MM.1S (cell line): ENCODE data around the gene FOXJ3.

Source experiments
- DNase-seq: peaks from one replicate; pipeline ENCODE4 v3.0.0-alpha.2; 2015
- H2AFZ ChIP-seq: fragments of 300-600 bp; sonication (generic); 2 replicates; pipeline ENCODE4 v1.6.0; 2016; ENCODE audit warnings: antibody characterized with exemption, low read length
- H3F3A ChIP-seq: fragments of 300-600 bp; sonication (generic); 2 replicates; pipeline ENCODE4 v1.6.1; 2016; ENCODE audit warnings: mild to moderate bottlenecking, antibody characterized with exemption, low read length, moderate library complexity, mixed read lengths; ENCODE audit not compliant: insufficient read depth
- H3K27ac ChIP-seq: fragments of 300-600 bp; sonication (generic); 2 replicates; pipeline ENCODE4 v1.5.1; 2016; ENCODE audit warnings: mild to moderate bottlenecking, low read length
- H3K27me3 ChIP-seq: fragments of 300-600 bp; sonication (generic); replicated peaks from 2 replicates; pipeline ENCODE4 v1.6.0; 2016; ENCODE audit warnings: low read length; ENCODE audit not compliant: insufficient read depth
- H3K36me3 ChIP-seq: fragments of 300-600 bp; sonication (generic); replicated peaks from 2 replicates; pipeline ENCODE4 v1.6.1; 2016; ENCODE audit warnings: mild to moderate bottlenecking, low read length, mixed read lengths; ENCODE audit not compliant: insufficient read depth
- H3K4me1 ChIP-seq: fragments of 300-600 bp; sonication (generic); 2 replicates; pipeline ENCODE4 v1.6.1; 2016; ENCODE audit warnings: low read length, mixed read lengths
- H3K4me2 ChIP-seq: fragments of 300-600 bp; sonication (generic); 2 replicates; pipeline ENCODE4 v1.6.0; 2016; ENCODE audit warnings: low read depth, low read length
- H3K4me3 ChIP-seq: fragments of 300-600 bp; sonication (generic); 2 replicates; pipeline ENCODE4 v1.5.1; 2016; ENCODE audit warnings: low read length, mixed read lengths
- H3K79me2 ChIP-seq: fragments of 300-600 bp; sonication (generic); 2 replicates; pipeline ENCODE4 v1.6.1; 2016; ENCODE audit warnings: mixed run types, low read length, mixed read lengths
- H3K9ac ChIP-seq: fragments of 300-600 bp; sonication (generic); 2 replicates; pipeline ENCODE4 v1.6.1; 2016; ENCODE audit warnings: low read length, mixed read lengths
- H3K9me2 ChIP-seq: fragments of 300-600 bp; sonication (generic); replicated peaks from 2 replicates; pipeline ENCODE4 v1.6.1; 2016; ENCODE audit warnings: mild to moderate bottlenecking, low read length, mixed read lengths; ENCODE audit not compliant: insufficient read depth
- H3K9me3 ChIP-seq: fragments of 300-600 bp; sonication (generic); replicated peaks from 2 replicates; pipeline ENCODE4 v1.6.1; 2016; ENCODE audit warnings: mild to moderate bottlenecking, low read length, mixed read lengths; ENCODE audit not compliant: insufficient read depth
- H4K20me1 ChIP-seq: fragments of 300-600 bp; sonication (generic); 2 replicates; pipeline ENCODE4 v1.6.1; 2016; ENCODE audit warnings: mild to moderate bottlenecking, low read length, moderate library complexity, mixed read lengths; ENCODE audit not compliant: insufficient read depth
- EZH2 ChIP-seq: fragments of 300-600 bp; sonication (generic); optimal IDR thresholded peaks from 2 replicates; pipeline ENCODE3; 2017; ENCODE audit warnings: low read depth, mild to moderate bottlenecking, antibody characterized with exemption, low read length, mixed read lengths
- EZH2phosphoT487 ChIP-seq: fragments of 300-600 bp; sonication (generic); IDR thresholded peaks from 2 replicates; pipeline ENCODE4 v1.6.1; 2018; ENCODE audit warnings: antibody characterized with exemption, low read length
- TF ChIP-seq, protein P1 (sequence below): fragments of 300-600 bp; sonication (generic); IDR thresholded peaks from 2 replicates; pipeline ENCODE4 v1.5.1; 2016; ENCODE audit warnings: antibody characterized with exemption, low read length, mixed read lengths

FOXJ3 gene

DNA sequence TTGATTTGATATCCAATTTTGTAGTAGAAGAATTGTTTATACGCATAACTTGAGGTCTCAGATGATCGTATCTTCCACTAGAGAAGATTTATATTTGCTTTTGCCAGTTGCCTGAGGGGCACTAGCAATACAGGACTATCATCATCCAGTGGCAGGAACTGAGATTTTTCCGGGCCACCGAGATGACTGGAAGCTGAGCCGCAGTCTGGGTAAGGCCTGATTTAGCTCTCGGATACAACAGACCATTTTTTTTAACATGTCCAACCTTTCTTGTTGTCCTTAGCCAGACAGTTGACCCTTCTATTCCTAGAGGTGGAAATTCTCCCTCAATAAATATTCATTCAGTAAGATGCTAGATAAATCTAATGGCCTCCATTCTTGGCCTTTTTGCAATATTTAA lies 207.3 kb downstream of the FOXJ3 start:
- Histone ChIP-seq H4K20me1 (no peaks in the 10 kb centered on the region), H3K4me1 (no peaks in the 10 kb centered on the region), H3K9me2 (no peaks in the 10 kb centered on the region), H3K4me2 (no peak overlapping the region), H3F3A (no peaks in the 10 kb centered on the region), H3K27me3 (no peaks in the 10 kb centered on the region), H2AFZ (no peak overlapping the region), H3K27ac (no peak overlapping the region), H3K9ac (no peak overlapping the region), H3K9me3 (no peaks in the 10 kb centered on the region), H3K4me3 (no peak overlapping the region), H3K79me2 (no peaks in the 10 kb centered on the region), H3K36me3 (no peaks in the 10 kb centered on the region)
- TF ChIP-seq, protein P1, sequence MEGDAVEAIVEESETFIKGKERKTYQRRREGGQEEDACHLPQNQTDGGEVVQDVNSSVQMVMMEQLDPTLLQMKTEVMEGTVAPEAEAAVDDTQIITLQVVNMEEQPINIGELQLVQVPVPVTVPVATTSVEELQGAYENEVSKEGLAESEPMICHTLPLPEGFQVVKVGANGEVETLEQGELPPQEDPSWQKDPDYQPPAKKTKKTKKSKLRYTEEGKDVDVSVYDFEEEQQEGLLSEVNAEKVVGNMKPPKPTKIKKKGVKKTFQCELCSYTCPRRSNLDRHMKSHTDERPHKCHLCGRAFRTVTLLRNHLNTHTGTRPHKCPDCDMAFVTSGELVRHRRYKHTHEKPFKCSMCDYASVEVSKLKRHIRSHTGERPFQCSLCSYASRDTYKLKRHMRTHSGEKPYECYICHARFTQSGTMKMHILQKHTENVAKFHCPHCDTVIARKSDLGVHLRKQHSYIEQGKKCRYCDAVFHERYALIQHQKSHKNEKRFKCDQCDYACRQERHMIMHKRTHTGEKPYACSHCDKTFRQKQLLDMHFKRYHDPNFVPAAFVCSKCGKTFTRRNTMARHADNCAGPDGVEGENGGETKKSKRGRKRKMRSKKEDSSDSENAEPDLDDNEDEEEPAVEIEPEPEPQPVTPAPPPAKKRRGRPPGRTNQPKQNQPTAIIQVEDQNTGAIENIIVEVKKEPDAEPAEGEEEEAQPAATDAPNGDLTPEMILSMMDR = no peak
- TF ChIP-seq EZH2 (no peak), EZH2phosphoT487 (no peak)
- DNase-seq = no peak
